ENCODE data around the gene USP22. TPM values are rescaled to one million over a fixed set of nuclear protein-coding genes. Genes with fewer than 3 reads are reported as not detected.

USP22 gene
- total and polyA plus RNA-seq, 3 donors from 2014 or later, result 96.3 to 216 (median 161) TPM

- no peak for DNase-seq
- WGBS, 2 donors, result 61 to 71% methylated on average over 9 of the region's 9 CpGs
- TF ChIP-seq POLR2A (IDR thresholded peaks at IDR 0.05) (no peak), CTCF (IDR thresholded peaks at IDR 0.05) (no peak)
- H3K36me3 ChIP-seq (ENCODE audit: low read depth, missing control alignments), result no peaks in the 10 kb centered on the region
- peaks cover 4% of the 10 kb centered on the region for H3K4me1 ChIP-seq
- H3K9me3 ChIP-seq, result no peaks in the 10 kb centered on the region
- H3K27ac ChIP-seq, result no peak overlapping the region
- H3K27me3 ChIP-seq, result no peaks in the 10 kb centered on the region
- intact Hi-C loops (cut with DNase I; ENCODE audit: low total_unique reads), result no loop called here
- no peak overlapping the region for H3K4me3 ChIP-seq
These were observed 23.9 kb downstream of the USP22 start for GRCh38 chr17:21018894-21019293.

- 68 to 73% methylated on average over 10 of the region's 10 CpGs for WGBS, 2 donors
- TF ChIP-seq CTCF (IDR thresholded peaks at IDR 0.05) (no peak), POLR2A (IDR thresholded peaks at IDR 0.05) (no peak)
- Histone ChIP-seq H3K27me3 (no peaks in the 10 kb centered on the region), H3K36me3 (ENCODE audit: low read depth, missing control alignments) (no peaks in the 10 kb centered on the region), H3K4me3 (no peak overlapping the region), H3K9me3 (no peaks in the 10 kb centered on the region), H3K27ac (no peak overlapping the region), H3K4me1 (peaks cover 4% of the 10 kb centered on the region)
- no peak for DNase-seq
- intact Hi-C loops (cut with DNase I; ENCODE audit: low total_unique reads), result no loop called here
These were observed 24.9 kb downstream of the USP22 start for GRCh38 chr17:21017861-21018260.

- H3K27ac ChIP-seq, result no peak overlapping the region
- 90 to 91% methylated on average over 14 to 15 of the region's 15 CpGs for WGBS, 2 donors
- TF ChIP-seq CTCF (IDR thresholded peaks at IDR 0.05), result no peak
- no peak for TF ChIP-seq POLR2A (IDR thresholded peaks at IDR 0.05)
- peaks cover 4% of the 10 kb centered on the region for H3K4me1 ChIP-seq
- no peak overlapping the region for H3K4me3 ChIP-seq
- intact Hi-C loops (cut with DNase I; ENCODE audit: low total_unique reads), result no loop called here
- no peaks in the 10 kb centered on the region for H3K36me3 ChIP-seq (ENCODE audit: low read depth, missing control alignments)
- DNase-seq, result no peak
- H3K27me3 ChIP-seq, result no peaks in the 10 kb centered on the region
- no peaks in the 10 kb centered on the region for H3K9me3 ChIP-seq
These were observed 25.6 kb downstream of the USP22 start for GRCh38 chr17:21017256-21017655.

- Histone ChIP-seq H3K4me1 (peaks cover 4% of the 10 kb centered on the region), H3K27ac (no peak overlapping the region)
These were observed 26.0 kb downstream of the USP22 start for GRCh38 chr17:21016826-21017225.

More at GRCh38 chr17:21016826-21017225, 26.0 kb downstream of the USP22 start:
- TF ChIP-seq CTCF (IDR thresholded peaks at IDR 0.05) (no peak), POLR2A (IDR thresholded peaks at IDR 0.05) (no peak)
- 80 to 86% methylated on average over 7 of the region's 7 CpGs for WGBS, 2 donors
- H3K27me3 ChIP-seq, result no peaks in the 10 kb centered on the region
- H3K4me3 ChIP-seq, result no peak overlapping the region
- DNase-seq, result no peak
- intact Hi-C loops (cut with DNase I; ENCODE audit: low total_unique reads), result no loop called here
- H3K36me3 ChIP-seq (ENCODE audit: low read depth, missing control alignments), result no peaks in the 10 kb centered on the region
- H3K9me3 ChIP-seq, result no peaks in the 10 kb centered on the region

Data from testis (tissue), 3 donors.